Measurements from ENCODE around the gene ARID4B.
"Not testable (repeated sequence)": the region's sequence is repeated elsewhere in the genome, so short reads cannot be mapped to it uniquely, and the experiment has no call there.

The ARID4B gene, protein sequence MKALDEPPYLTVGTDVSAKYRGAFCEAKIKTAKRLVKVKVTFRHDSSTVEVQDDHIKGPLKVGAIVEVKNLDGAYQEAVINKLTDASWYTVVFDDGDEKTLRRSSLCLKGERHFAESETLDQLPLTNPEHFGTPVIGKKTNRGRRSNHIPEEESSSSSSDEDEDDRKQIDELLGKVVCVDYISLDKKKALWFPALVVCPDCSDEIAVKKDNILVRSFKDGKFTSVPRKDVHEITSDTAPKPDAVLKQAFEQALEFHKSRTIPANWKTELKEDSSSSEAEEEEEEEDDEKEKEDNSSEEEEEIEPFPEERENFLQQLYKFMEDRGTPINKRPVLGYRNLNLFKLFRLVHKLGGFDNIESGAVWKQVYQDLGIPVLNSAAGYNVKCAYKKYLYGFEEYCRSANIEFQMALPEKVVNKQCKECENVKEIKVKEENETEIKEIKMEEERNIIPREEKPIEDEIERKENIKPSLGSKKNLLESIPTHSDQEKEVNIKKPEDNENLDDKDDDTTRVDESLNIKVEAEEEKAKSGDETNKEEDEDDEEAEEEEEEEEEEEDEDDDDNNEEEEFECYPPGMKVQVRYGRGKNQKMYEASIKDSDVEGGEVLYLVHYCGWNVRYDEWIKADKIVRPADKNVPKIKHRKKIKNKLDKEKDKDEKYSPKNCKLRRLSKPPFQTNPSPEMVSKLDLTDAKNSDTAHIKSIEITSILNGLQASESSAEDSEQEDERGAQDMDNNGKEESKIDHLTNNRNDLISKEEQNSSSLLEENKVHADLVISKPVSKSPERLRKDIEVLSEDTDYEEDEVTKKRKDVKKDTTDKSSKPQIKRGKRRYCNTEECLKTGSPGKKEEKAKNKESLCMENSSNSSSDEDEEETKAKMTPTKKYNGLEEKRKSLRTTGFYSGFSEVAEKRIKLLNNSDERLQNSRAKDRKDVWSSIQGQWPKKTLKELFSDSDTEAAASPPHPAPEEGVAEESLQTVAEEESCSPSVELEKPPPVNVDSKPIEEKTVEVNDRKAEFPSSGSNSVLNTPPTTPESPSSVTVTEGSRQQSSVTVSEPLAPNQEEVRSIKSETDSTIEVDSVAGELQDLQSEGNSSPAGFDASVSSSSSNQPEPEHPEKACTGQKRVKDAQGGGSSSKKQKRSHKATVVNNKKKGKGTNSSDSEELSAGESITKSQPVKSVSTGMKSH (N-terminal part only)

DNA sequence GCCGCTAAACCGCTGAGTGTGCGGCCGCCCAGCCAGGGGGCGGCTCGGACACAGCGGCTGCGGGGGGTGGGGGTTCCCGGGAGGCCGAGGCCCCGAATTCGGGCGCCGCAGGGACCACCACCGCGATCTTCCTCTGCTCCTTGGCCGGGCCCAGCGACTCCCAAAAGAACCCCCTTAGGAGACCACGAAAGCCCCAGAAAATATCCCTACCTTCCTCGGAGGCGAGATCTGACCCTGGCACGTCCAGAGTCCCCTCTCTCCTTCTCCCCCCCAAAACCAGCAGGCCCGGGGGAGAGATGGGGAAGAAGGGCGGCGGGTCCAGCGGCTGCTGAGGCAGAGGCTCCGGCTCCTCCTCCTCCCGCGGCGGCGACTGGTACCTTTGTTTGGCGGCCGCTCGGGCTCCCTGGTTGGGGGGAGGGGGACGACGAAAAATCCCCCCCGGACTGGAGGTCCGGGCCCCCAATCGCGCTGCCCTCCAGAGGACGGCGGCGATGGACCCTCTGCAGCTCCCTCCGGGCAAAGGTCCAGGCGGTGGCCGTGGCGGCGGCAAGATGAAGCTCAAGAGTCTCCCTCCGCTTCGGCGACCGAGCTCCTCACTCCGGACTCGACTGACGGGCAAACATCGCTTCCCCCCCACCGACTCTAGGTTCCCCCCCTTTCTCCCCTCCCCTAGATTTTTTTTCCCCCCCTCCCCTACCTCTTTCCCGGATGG, at the start of gene ARID4B:
ARID4B (minus strand) TSS at position 621 of the 712 bp plus-strand sequence. CDS start 1,260 bp downstream, outside the sequence.
- DNase-seq = peak; percentile 45

DNA sequence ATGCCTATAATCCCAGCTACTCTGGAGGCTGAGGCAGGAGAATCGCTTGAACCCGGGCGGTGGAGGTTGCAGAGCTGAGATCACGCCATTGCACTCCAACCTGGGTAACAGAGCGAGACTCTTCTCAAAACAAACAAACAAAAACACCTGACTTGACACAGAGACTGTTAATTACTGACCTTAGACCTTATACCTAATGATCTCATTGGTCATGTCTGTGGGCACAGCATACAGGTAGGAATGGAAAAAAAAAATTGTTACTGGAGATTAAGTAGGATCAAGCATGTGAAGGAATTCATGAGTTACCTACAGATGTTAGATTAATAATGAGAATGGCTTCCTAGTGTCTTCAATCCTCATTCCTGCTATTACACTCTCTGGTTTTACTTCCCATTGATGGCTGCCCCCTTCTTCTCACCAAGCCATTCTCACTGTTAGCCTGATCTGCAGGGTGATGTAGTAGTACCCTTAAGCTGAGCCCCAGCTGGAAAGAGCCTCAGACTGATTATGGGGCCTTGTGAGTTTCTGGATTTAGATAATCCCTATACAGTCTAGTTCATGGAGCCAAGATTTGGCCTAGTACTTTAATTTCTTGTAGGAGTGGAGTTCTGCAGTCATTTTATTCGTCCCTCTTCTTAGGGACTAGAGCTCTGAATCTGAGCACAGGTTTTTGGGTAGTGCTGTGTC, 48.1 kb upstream of the ARID4B start:
- DNase-seq = no peak

- no peak for DNase-seq
These were observed 41.8 kb upstream of the ARID4B start for GRCh38 chr1:235369802-235370201.

GRCh38 chr1:235368428-235368827, 40.4 kb upstream of the ARID4B start:
- no peak for DNase-seq

- DNase-seq = peak; percentile 97
These were observed 39.3 kb upstream of the ARID4B start, which contains the start of gene TBCE for GRCh38 chr1:235367000-235367908. TSS of gene TBCE (plus strand) at chr1:235367427. CDS start at chr1:235380050, 12,623 bp downstream.

DNA sequence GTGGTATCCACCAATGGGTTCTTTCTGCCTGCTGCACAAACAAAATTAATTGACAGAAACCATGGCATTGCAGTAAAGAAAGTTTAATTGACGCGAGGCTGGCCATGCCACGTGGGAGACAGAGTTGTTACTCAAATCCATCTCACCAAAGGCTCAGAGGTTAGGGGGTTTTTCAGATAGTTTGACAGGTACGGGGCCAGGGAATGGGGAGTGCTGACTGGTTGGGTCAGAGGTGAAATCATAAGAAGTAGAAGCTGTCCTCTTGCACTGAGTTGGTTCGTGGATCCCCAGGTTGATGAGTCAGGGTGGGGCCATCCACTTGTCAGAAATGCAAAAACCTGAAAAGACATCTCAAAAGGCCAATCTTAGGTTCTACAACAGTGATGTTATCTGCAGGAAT, 38.3 kb upstream of the ARID4B start:
- no peak for DNase-seq

DNA sequence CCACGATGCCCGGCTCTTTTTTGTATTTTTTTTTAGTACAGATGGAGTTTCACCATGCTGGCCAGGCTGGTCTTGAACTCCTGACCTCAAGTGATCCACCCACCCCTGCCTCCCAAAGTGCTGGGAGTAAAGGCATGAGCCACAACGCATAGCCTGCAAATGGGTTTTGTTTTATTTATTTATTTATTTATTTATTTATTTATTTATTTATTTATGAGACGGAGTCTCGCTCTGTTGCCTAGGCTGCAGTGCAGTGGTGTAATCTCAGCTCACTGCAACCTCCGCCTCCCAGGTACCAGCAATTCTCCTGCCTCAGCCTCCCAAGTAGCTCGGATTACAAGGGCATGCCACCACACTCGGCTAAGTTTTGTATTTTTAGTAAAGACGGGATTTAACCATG, 36.2 kb upstream of the ARID4B start:
- not testable (repeated sequence) for DNase-seq

GRCh38 chr1:235358899-235359298, 30.9 kb upstream of the ARID4B start:
- no peak for DNase-seq

- DNase-seq = peak; percentile 4
These were observed 29.8 kb upstream of the ARID4B start for GRCh38 chr1:235357485-235358373.

DNA sequence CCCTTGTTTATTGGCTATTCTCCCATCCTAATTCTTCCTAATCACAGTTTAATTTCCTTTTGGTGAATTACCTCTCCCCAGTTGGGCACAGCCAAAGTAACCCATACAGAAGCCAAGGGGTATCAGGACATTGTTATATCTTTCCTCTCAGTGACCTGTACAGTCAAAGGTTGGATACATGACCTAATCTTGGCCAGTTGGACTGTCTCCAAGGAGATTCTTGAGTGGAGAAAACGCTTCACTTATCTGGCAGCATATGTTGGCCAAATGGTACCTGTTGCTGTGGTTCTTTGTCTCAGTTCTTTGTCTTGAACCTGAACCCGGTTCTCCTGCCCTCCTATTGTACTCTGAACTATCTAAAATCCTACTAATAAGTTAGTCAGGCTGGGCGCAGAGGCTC, 23.9 kb upstream of the ARID4B start:
- no peak for DNase-seq

- DNase-seq = no peak
These were observed 23.5 kb upstream of the ARID4B start for GRCh38 chr1:235351441-235351840.

DNA sequence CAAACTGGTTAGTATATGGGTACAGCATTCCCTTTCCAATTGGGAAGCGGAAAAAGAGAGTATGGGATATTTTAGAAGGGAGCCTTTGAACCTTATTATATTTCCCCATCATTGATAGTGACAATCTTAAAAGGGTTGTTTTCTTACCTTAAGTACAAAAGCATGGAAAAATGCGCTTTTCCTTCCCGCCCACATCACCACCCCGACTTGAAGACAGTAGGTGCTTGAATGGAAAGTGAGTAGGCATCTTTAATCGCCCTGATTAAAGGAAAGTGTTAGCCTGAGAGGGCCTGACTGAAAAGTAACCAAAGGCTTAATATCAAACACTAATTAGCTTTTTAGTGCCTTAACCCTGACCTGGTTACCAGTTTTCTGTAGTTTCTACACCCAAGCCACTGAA, 15.7 kb upstream of the ARID4B start:
- DNase-seq = no peak

DNA sequence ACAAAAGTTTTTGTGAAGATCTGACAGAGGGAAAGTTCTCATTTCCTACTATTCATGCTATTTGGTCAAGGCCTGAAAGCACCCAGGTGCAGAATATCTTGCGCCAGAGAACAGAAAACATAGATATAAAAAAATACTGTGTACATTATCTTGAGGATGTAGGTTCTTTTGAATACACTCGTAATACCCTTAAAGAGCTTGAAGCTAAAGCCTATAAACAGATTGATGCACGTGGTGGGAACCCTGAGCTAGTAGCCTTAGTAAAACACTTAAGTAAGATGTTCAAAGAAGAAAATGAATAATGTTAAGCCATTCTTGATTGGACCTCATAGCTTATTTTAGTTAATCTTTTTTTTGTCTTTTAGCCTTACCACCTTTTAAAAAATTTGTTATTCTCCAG, 14.5 kb upstream of the ARID4B start:
- no peak for DNase-seq

GRCh38 chr1:235342039-235342438, 14.1 kb upstream of the ARID4B start:
- DNase-seq = no peak

DNA sequence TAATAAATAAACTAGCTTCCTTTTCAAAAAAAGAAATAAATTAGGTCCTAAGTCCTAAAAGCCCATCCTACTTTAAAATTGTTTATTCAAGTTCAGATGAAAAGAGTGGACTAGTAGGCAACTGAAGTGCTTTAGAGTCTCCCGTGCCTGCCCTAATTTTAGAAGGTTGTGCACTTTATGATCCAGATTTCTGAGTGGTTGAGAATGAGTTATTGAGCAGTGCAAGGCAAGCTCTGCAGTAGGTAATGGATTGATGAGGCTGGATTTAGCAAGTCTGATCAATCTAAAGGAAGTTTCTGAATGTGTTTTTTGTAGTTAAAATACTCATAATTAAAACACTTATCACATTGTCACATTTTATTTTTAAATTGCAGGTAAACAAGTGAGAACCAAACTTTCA, 13.4 kb upstream of the ARID4B start:
- no peak for DNase-seq

DNA sequence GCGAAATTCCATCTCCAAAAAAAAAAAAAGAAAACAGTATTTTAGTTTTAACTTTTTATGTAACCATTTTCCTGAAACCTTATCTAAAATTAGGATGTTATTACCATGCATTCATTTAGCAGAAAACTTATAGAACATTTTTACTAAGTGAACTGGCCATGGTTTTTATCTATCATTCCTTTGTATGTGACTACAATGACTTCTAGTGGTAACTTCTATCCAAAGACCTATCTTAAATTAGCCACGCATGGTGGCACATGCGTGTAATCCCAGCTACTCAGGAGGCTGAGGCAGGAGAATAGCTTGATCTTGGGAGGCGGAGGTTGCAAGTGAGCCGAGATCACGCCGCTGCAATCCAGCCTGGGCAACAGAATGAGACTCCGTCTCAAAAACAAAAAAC, 11.8 kb upstream of the ARID4B start:
- no peak for DNase-seq

DNA sequence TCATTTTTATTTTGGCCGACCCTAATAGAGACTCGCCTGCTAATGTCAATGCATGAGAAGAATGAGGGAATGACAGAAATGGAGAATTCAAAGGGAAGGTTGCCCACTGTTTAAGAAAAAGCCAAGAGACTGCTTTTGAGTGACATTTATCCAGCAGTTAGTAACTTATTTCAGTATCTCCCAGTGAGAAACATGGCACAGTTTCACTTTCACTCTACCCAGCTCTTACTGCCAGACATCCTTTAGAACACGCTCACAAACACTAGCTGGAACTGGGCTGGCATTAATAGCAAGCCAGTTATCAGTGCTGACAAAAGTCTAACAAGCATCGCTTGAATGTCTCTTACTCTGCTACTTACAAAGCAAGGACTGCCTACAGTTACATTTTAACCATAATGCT, 8.9 kb upstream of the ARID4B start:
- peak; percentile 22 for DNase-seq

DNA sequence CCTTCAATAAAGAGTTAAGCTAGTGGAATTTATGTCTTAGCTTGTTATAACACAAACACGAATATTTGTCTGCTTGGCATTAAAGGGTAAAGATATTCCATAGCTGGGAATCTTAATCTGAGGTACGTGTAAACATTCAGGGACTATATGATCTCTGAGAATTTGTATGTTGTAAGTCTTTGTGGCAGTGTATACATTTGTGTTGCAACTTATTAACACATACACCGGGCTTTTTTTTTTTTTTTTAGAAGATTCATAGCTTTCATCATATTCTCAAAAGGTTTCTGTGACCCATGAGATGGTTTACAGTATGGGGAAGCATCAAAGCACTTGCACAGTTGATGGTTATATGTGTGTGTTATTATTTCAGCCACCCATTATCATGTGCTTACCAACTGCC, 3.4 kb upstream of the ARID4B start:
- DNase-seq = no peak

DNA sequence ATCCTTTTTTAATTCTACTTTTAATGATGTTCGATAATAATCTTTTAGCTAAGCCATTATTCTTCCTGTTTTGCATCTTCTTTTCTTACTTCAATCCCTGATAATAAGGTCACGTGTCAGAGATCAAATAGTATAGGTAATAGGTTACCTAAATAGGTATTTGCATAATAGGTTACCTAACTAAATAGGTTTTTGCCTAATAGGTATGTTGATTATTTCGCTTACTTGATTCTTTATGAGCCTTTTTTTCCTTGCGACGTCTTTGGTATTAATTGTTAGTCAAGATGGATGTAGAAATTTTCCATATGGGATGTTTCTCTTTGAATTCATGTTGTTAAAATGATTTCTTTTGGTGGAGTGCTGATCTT, 2.9 kb upstream of the ARID4B start:
- no peak for DNase-seq

Measured in NCI-H2029 (cell line).